IMR-90 (cell line): ENCODE results near the gene DBF4B. TPM values are rescaled to one million over a fixed set of nuclear protein-coding genes. Genes with fewer than 3 reads are reported as not detected.

Experiments
- ATAC-seq: fragments of 200-7000 bp; cut with Tn5 transposase; 2 replicates; pipeline ENCODE4 v1.9.1; 2020; ENCODE audit warnings: low read depth, mild to moderate bottlenecking, moderate library complexity
- BruUV-seq: library from RNA; stranded (reverse); fragments of 400-500 nt; replicated peaks from 2 replicates; lab custom pipeline; 2021; lab: Mats Ljungman, UMichigan
- CTCF ChIA-PET: fragments of 300-600 bp; formaldehyde crosslinking; extraction: SDS; loops from one replicate; lab custom pipeline; 2021; ENCODE audit warnings: antibody characterized with exemption; lab: Yijun Ruan, JAX
- POLR2A ChIA-PET: fragments of 300-600 bp; sonication (Branson Sonifier 250); formaldehyde crosslinking; loops from one replicate; lab custom pipeline; 2022; ENCODE audit warnings: antibody characterized with exemption; ENCODE audit not compliant: unreplicated experiment; lab: Charles Lee
- DNase-seq: peaks from one replicate; pipeline ENCODE4 v3.0.0; 2013
- H2AFZ ChIP-seq: replicated peaks from 2 replicates; pipeline ENCODE3; 2013; ENCODE audit warnings: low read length, mild to moderate bottlenecking; ENCODE audit not compliant: poor library complexity
- H2AK5ac ChIP-seq: 2 replicates; pipeline ENCODE4 v1.6.1; 2013; ENCODE audit warnings: low read depth, low read length, inconsistent platforms
- H2AK9ac ChIP-seq: replicated peaks from 2 replicates; pipeline ENCODE3; 2013; ENCODE audit warnings: mild to moderate bottlenecking, low read depth, low read length, moderate library complexity; ENCODE audit not compliant: poor library complexity
- H2BK120ac ChIP-seq: 2 replicates; pipeline ENCODE4 v1.6.1; 2013; ENCODE audit warnings: low read depth, low read length, inconsistent platforms
- H2BK15ac ChIP-seq: 3 replicates; pipeline ENCODE4 v1.6.1; 2013; ENCODE audit warnings: low read depth, low read length, inconsistent platforms
- H2BK20ac ChIP-seq: 2 replicates; pipeline ENCODE4 v1.6.1; 2013; ENCODE audit warnings: low read depth, mild to moderate bottlenecking, inconsistent platforms, low read length, moderate library complexity
- H2BK5ac ChIP-seq: 2 replicates; pipeline ENCODE4 v1.6.1; 2013; ENCODE audit warnings: mild to moderate bottlenecking, low read depth, low read length, inconsistent platforms; ENCODE audit not compliant: poor library complexity, severe bottlenecking
- H3K14ac ChIP-seq: replicated peaks from 2 replicates; pipeline ENCODE4 v1.6.1; 2013; ENCODE audit warnings: low read depth, low read length, inconsistent platforms
- H3K18ac ChIP-seq: 2 replicates; pipeline ENCODE4 v1.6.1; 2013; ENCODE audit warnings: low read depth, low read length, control low read depth
- H3K23ac ChIP-seq: 2 replicates; pipeline ENCODE4 v1.6.1; 2013; ENCODE audit warnings: low read depth, low read length, inconsistent platforms
- H3K27ac ChIP-seq: 2 replicates; pipeline ENCODE4 v1.5.1; 2013; ENCODE audit warnings: mild to moderate bottlenecking, control low read depth, low read length; ENCODE audit not compliant: insufficient read depth
- H3K27me3 ChIP-seq: 2 replicates; pipeline ENCODE4 v1.6.1; 2013; ENCODE audit warnings: low read length; ENCODE audit not compliant: control insufficient read depth, insufficient read depth
- H3K36me3 ChIP-seq: 2 replicates; pipeline ENCODE4 v1.6.1; 2013; ENCODE audit warnings: low read length, mixed read lengths; ENCODE audit not compliant: control insufficient read depth, insufficient read depth
- H3K4ac ChIP-seq: 2 replicates; pipeline ENCODE4 v1.6.1; 2013; ENCODE audit warnings: low read depth, low read length, inconsistent platforms
- H3K4me1 ChIP-seq: 2 replicates; pipeline ENCODE4 v1.6.1; 2013; ENCODE audit warnings: low read length, mixed read lengths; ENCODE audit not compliant: control insufficient read depth, insufficient read depth
- H3K4me2 ChIP-seq: 2 replicates; pipeline ENCODE4 v1.6.1; 2013; ENCODE audit warnings: low read depth, mild to moderate bottlenecking, control low read depth, low read length, moderate library complexity
- H3K4me3 ChIP-seq: 2 replicates; pipeline ENCODE4 v1.5.1; 2013; ENCODE audit warnings: low read depth, mild to moderate bottlenecking, control low read depth, low read length, moderate library complexity; ENCODE audit not compliant: insufficient read depth
- H3K56ac ChIP-seq: 2 replicates; pipeline ENCODE4 v1.6.1; 2013; ENCODE audit warnings: low read length, inconsistent platforms; ENCODE audit not compliant: insufficient read depth; ENCODE audit errors: extremely low read depth
- H3K79me1 ChIP-seq, 2 experiments: 2 replicates each; pipeline ENCODE4 v1.6.1; 2013; ENCODE audit warnings: low read length in 2 of 2, inconsistent platforms in 1 of 2, low read depth in 1 of 2
- H3K9ac ChIP-seq: 2 replicates; pipeline ENCODE4 v1.6.1; 2013; ENCODE audit warnings: low read depth, low read length, control low read depth
- H3K9me1 ChIP-seq: 2 replicates; pipeline ENCODE4 v1.6.1; 2013; ENCODE audit warnings: low read length, inconsistent platforms; ENCODE audit not compliant: insufficient read depth
- H3K9me3 ChIP-seq: 2 replicates; pipeline ENCODE4 v1.6.1; 2013; ENCODE audit warnings: low read length; ENCODE audit not compliant: control insufficient read depth, insufficient read depth
- H4K20me1 ChIP-seq: 2 replicates; pipeline ENCODE4 v1.6.1; 2013; ENCODE audit warnings: low read length, inconsistent platforms; ENCODE audit not compliant: insufficient read depth
- H4K5ac ChIP-seq: 2 replicates; pipeline ENCODE4 v1.6.1; 2013; ENCODE audit warnings: mild to moderate bottlenecking, low read depth, low read length, control low read depth
- H4K8ac ChIP-seq, 2 experiments: 2 replicates each; pipeline ENCODE4 v1.6.1; 2013; ENCODE audit warnings: low read depth in 2 of 2, low read length in 2 of 2, control low read depth in 1 of 2, inconsistent platforms in 1 of 2
- H4K91ac ChIP-seq: 2 replicates; pipeline ENCODE4 v1.6.1; 2013; ENCODE audit warnings: low read depth, low read length, inconsistent platforms; ENCODE audit not compliant: insufficient read depth
- POLR2A ChIP-seq: IDR thresholded peaks from 2 replicates; pipeline ENCODE4 v1.6.1; 2012; ENCODE audit warnings: mild to moderate bottlenecking, low read depth, low read length
- WGBS, 2 experiments: methylation state at CpG; one replicate each; pipeline versions ENCODE4 v1.1.5 to v1.1.7; 2013; ENCODE audit warnings: missing lambda C conversion rate in 2 of 2; ENCODE audit not compliant: insufficient read length in 1 of 2; ENCODE audit errors: extremely low coverage in 2 of 2; 5-methylcytosine and 5-hydroxymethylcytosine counted together
- dilution Hi-C: fragments of 300-500 bp; cut with HindIII; formaldehyde crosslinking; loops from one replicate; pipeline ENCODE4 v1.14.3; 2018; ENCODE audit warnings: low sequenced_read_pairs; ENCODE audit not compliant: unreplicated experiment
- in situ Hi-C: fragments of 300-500 bp; cut with MboI; formaldehyde crosslinking; loops from 3 replicates; pipeline ENCODE4 v1.14.3; 2019; ENCODE audit warnings: low sequenced_read_pairs, inconsistent platforms, mixed read lengths
- intact Hi-C: fragments of 100-400 bp; cut with micrococcal nuclease; formaldehyde crosslinking; loops from 2 replicates; pipeline ENCODE4 v1.10.0; 2022
- polyA plus RNA-seq, 3 experiments: library from polyadenylated mRNA; depleted of rRNA; stranded (reverse); fragments of >200 nt; gene quantifications; 2 replicates each; pipeline ENCODE4 v1.2.3, GENCODE V29; 2012; ENCODE audit warnings: low replicate concordance in 1 of 3
- total RNA-seq: library from RNA; depleted of rRNA; stranded (reverse); fragments of >200 nt; gene quantifications from 2 replicates; pipeline ENCODE4 v1.2.3, GENCODE V29; 2012
- TF ChIP-seq, protein P1 (sequence below): conservative IDR thresholded peaks from 2 replicates; pipeline ENCODE4 v1.5.1; 2012; ENCODE audit warnings: mild to moderate bottlenecking, low read depth, low read length, improper control_type of control experiment

The DBF4B gene
- total and polyA plus RNA-seq, 2 of the 4 experiments (the other 2 are of a cell fraction), result 3.6 to 10.2 TPM

DNA sequence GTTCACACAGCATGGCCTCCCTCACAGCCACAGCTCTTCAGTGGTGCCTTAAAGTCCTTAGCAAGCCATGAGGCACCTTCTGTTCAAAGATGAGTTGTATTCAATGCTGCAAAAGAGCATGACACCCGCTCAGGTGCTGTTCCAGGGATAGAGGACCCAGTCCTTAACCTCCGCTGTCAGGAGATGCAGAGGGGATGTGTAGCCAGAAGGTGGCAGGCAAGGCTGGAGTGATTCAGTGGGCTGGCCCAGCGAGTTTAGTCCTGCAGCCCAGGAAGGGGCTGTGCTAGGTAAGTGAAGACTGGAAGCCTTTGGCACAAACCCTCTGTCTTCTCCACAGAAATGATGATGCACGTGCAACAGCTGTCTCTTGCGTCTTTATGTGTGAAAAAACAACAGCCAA is 25.3 kb downstream of the DBF4B start:
- H3K23ac ChIP-seq, result no peak overlapping the region
- H3K4ac ChIP-seq, result no peak overlapping the region
- H3K9ac ChIP-seq, result no peak overlapping the region
- no peak overlapping the region for H3K56ac ChIP-seq
- ATAC-seq, result peak; percentile 59
- H2BK120ac ChIP-seq, result no peak overlapping the region
- H3K4me2 ChIP-seq, result no peak overlapping the region
- TF ChIP-seq, protein P1, sequence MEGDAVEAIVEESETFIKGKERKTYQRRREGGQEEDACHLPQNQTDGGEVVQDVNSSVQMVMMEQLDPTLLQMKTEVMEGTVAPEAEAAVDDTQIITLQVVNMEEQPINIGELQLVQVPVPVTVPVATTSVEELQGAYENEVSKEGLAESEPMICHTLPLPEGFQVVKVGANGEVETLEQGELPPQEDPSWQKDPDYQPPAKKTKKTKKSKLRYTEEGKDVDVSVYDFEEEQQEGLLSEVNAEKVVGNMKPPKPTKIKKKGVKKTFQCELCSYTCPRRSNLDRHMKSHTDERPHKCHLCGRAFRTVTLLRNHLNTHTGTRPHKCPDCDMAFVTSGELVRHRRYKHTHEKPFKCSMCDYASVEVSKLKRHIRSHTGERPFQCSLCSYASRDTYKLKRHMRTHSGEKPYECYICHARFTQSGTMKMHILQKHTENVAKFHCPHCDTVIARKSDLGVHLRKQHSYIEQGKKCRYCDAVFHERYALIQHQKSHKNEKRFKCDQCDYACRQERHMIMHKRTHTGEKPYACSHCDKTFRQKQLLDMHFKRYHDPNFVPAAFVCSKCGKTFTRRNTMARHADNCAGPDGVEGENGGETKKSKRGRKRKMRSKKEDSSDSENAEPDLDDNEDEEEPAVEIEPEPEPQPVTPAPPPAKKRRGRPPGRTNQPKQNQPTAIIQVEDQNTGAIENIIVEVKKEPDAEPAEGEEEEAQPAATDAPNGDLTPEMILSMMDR, result peak; percentile 21; the same call in 1 of the 2 replicates
- TF ChIP-seq POLR2A, result no peak
- no peak overlapping the region for H2AK9ac ChIP-seq
- H3K14ac ChIP-seq, result no peak overlapping the region
- no peak overlapping the region for H2BK15ac ChIP-seq
- no TSS peak for BruUV-seq
- no peak for DNase-seq
- WGBS, 2 experiments, result 67% methylated on average over 1 of the region's 5 CpGs; no CpG with 5 or more reads in 1 of the 2 experiments
- POLR2A ChIA-PET, result no interaction called here
- peaks cover 5% of the 10 kb centered on the region for H3K36me3 ChIP-seq
- no peaks in the 10 kb centered on the region for H4K20me1 ChIP-seq
- H3K79me1 ChIP-seq, result 0 out of 4 replicates have a peak, but pooled peaks cover 0 to 3% of the 10 kb centered on the region in 2 experiments
- H4K91ac ChIP-seq, result no peak overlapping the region
- no peaks in the 10 kb centered on the region for H3K4me1 ChIP-seq
- H2AFZ ChIP-seq, result no peak overlapping the region
- H4K8ac ChIP-seq, result no peak overlapping the region
- H3K27me3 ChIP-seq, result no peaks in the 10 kb centered on the region
- H4K5ac ChIP-seq, result no peak overlapping the region
- no peak overlapping the region for H3K4me3 ChIP-seq
- no peak overlapping the region for H2BK5ac ChIP-seq
- CTCF ChIA-PET, result no interaction called here
- intact Hi-C loops (no loop called here), dilution Hi-C loops (no loop called here), in situ Hi-C loops (no loop called here)
- H2BK20ac ChIP-seq, result no peak overlapping the region
- no peak overlapping the region for H3K27ac ChIP-seq
- no peaks in the 10 kb centered on the region for H3K9me3 ChIP-seq
- H3K9me1 ChIP-seq, result peaks cover 2% of the 10 kb centered on the region; the same call in 1 of the 2 replicates
- H2AK5ac ChIP-seq, result no peak overlapping the region
- H3K18ac ChIP-seq, result no peak overlapping the region
